CD4-positive, alpha-beta T cell treated with Interleukin-10 for 1 hour (primary cell): ENCODE data around the gene LRP1B.
"Not testable (repeated sequence)": the region's sequence is repeated elsewhere in the genome, so short reads cannot be mapped to it uniquely, and the experiment has no call there.

Experiments used
- DNase-seq: peaks from one replicate; pipeline ENCODE4 v3.0.0-alpha.2; 2020

Gene LRP1B

GRCh38 chr2:141200191-141200590 lies 930.6 kb downstream of the LRP1B start:
- no peak for DNase-seq

GRCh38 chr2:141199711-141200110 lies 931.1 kb downstream of the LRP1B start:
- DNase-seq, result no peak

GRCh38 chr2:141195087-141195486 lies 935.7 kb downstream of the LRP1B start:
- no peak for DNase-seq

GRCh38 chr2:141187075-141187439 lies 943.8 kb downstream of the LRP1B start:
- DNase-seq, result no peak

GRCh38 chr2:141186413-141187074 lies 944.3 kb downstream of the LRP1B start:
- no peak for DNase-seq

GRCh38 chr2:141182246-141182645 lies 948.6 kb downstream of the LRP1B start:
- DNase-seq, result no peak

- not testable (repeated sequence) for DNase-seq
Measured at GRCh38 chr2:141169117-141169516, 961.7 kb downstream of the LRP1B start.

- DNase-seq, result no peak
Measured at GRCh38 chr2:141162314-141162713, 968.5 kb downstream of the LRP1B start.

- no peak for DNase-seq
Measured at GRCh38 chr2:141151611-141152286, 979.1 kb downstream of the LRP1B start.

- no peak for DNase-seq
Measured at GRCh38 chr2:141142025-141142424, 988.8 kb downstream of the LRP1B start.

GRCh38 chr2:141137122-141137693 lies 993.6 kb downstream of the LRP1B start:
- DNase-seq, result no peak

GRCh38 chr2:141133883-141134282 lies 996.9 kb downstream of the LRP1B start:
- no peak for DNase-seq

GRCh38 chr2:141125432-141125831 lies 1005.4 kb downstream of the LRP1B start:
- DNase-seq, result no peak

GRCh38 chr2:141118836-141119235 lies 1012.0 kb downstream of the LRP1B start:
- DNase-seq, result no peak

- no peak for DNase-seq
Measured at GRCh38 chr2:141113301-141113700, 1017.5 kb downstream of the LRP1B start.

GRCh38 chr2:141109633-141110032 lies 1021.2 kb downstream of the LRP1B start:
- DNase-seq, result no peak

GRCh38 chr2:141105763-141106162 lies 1025.1 kb downstream of the LRP1B start:
- DNase-seq, result no peak

- DNase-seq, result no peak
Measured at GRCh38 chr2:141103216-141103615, 1027.6 kb downstream of the LRP1B start.

- DNase-seq, result no peak
Measured at GRCh38 chr2:141079231-141079630, 1051.6 kb downstream of the LRP1B start.

- DNase-seq, result no peak
Measured at GRCh38 chr2:141075753-141076152, 1055.1 kb downstream of the LRP1B start.

GRCh38 chr2:141068053-141068682 lies 1062.6 kb downstream of the LRP1B start:
- DNase-seq, result no peak

GRCh38 chr2:141065042-141065441 lies 1065.8 kb downstream of the LRP1B start:
- no peak for DNase-seq

GRCh38 chr2:141063406-141063805 lies 1067.4 kb downstream of the LRP1B start:
- DNase-seq, result no peak

GRCh38 chr2:141062443-141062842 lies 1068.4 kb downstream of the LRP1B start:
- no peak for DNase-seq
